ENCODE measurements around the gene MAN2A1. TPM values are rescaled to one million over a fixed set of nuclear protein-coding genes. Genes with fewer than 3 reads are reported as not detected.

The MAN2A1 gene
- total and polyA plus RNA-seq, 10 donors = 9.5 to 84.8 (median 54.5) TPM

GRCh38 chr5:109837231-109837861, 147.6 kb downstream of the MAN2A1 start:
- Histone ChIP-seq H3K4me3 (no peak overlapping the region), H3K27me3 (replicated peaks in 1 of 7) (no peaks in the 10 kb centered on the region), H3K36me3 (peaks cover 2 to 83% (median 13%) of the 10 kb centered on the region in 6 donors), H3K4me1 (no peaks in the 10 kb centered on the region), H3K9me3 (peaks cover 0 to 3% (median 0%) of the 10 kb centered on the region in 8 donors), H3K27ac (no peak overlapping the region)
- TF ChIP-seq POLR2A (IDR thresholded peaks at IDR 0.05) (no peak), POLR2AphosphoS5 (IDR thresholded peaks at IDR 0.05) (no peak), CTCF (IDR thresholded peaks at IDR 0.05 in 8 of 11, conservative IDR thresholded peaks at IDR 0.05 in 3 of 11) (no peak)
- no peak for DNase-seq
- intact Hi-C loops (cut with DNase I; ENCODE audit: low total_unique reads) = no loop called here
- WGBS, 5 donors = 90 to 97% (median 97%) methylated on average over 6 of the region's 6 CpGs

GRCh38 chr5:109838157-109838556, 148.4 kb downstream of the MAN2A1 start:
- H3K9me3 ChIP-seq = no peaks in the 10 kb centered on the region
- TF ChIP-seq POLR2A (IDR thresholded peaks at IDR 0.05) (no peak), POLR2AphosphoS5 (IDR thresholded peaks at IDR 0.05) (no peak), CTCF (IDR thresholded peaks at IDR 0.05 in 8 of 11, conservative IDR thresholded peaks at IDR 0.05 in 3 of 11) (no peak)
- peaks cover 2 to 83% (median 14%) of the 10 kb centered on the region in 6 donors for H3K36me3 ChIP-seq
- no peak overlapping the region for H3K4me3 ChIP-seq
- H3K27ac ChIP-seq = no peak overlapping the region
- 94 to 100% (median 97%) methylated on average over 1 of the region's 1 CpG for WGBS, 5 donors
- no peaks in the 10 kb centered on the region for H3K4me1 ChIP-seq
- no peak for DNase-seq
- no peaks in the 10 kb centered on the region for H3K27me3 ChIP-seq (replicated peaks in 1 of 7)
- intact Hi-C loops (cut with DNase I; ENCODE audit: low total_unique reads) = no loop called here

DNA sequence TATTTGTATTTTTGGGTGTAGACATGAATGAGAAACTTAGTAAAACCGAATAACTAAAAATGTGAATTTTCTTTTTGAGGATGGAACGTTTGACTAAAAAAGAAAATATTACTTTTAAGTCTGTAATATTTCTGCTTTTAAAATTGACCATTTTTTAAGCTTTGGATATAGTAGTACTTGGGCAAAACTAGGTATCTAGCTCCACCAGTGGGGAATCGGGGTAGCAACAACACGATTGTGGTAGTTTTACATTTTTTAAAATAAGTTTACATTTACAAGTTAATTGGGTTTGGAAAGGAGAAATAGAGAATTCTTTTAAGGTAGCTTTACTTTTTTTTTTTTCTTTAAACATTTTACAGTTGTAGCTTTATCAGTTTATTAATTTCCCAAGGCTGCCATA, 154.4 kb downstream of the MAN2A1 start:
- 91 to 98% (median 96%) methylated on average over 4 of the region's 4 CpGs for WGBS, 5 donors
- Histone ChIP-seq H3K27ac (no peak overlapping the region), H3K36me3 (peaks cover 2 to 99% (median 31%) of the 10 kb centered on the region in 6 donors), H3K9me3 (no peaks in the 10 kb centered on the region), H3K4me1 (no peaks in the 10 kb centered on the region), H3K4me3 (no peak overlapping the region), H3K27me3 (replicated peaks in 1 of 7) (no peaks in the 10 kb centered on the region)
- no peak for TF ChIP-seq CTCF (IDR thresholded peaks at IDR 0.05 in 8 of 11, conservative IDR thresholded peaks at IDR 0.05 in 3 of 11)
- TF ChIP-seq POLR2AphosphoS5 (IDR thresholded peaks at IDR 0.05) = no peak
- TF ChIP-seq POLR2A (IDR thresholded peaks at IDR 0.05) = no peak
- intact Hi-C loops (cut with DNase I; ENCODE audit: low total_unique reads) = no loop called here
- no peak for DNase-seq

- H3K36me3 ChIP-seq = peaks cover 2 to 99% (median 34%) of the 10 kb centered on the region in 6 donors
- H3K9me3 ChIP-seq = no peaks in the 10 kb centered on the region
- H3K27ac ChIP-seq = no peak overlapping the region
- no peaks in the 10 kb centered on the region for H3K4me1 ChIP-seq
- WGBS, 5 donors = 73 to 81% (median 74%) methylated on average over 4 of the region's 4 CpGs
- no peak for DNase-seq
- H3K4me3 ChIP-seq = no peak overlapping the region
- TF ChIP-seq POLR2AphosphoS5 (IDR thresholded peaks at IDR 0.05) (no peak), CTCF (IDR thresholded peaks at IDR 0.05 in 8 of 11, conservative IDR thresholded peaks at IDR 0.05 in 3 of 11) (no peak), POLR2A (IDR thresholded peaks at IDR 0.05) (no peak)
- no peaks in the 10 kb centered on the region for H3K27me3 ChIP-seq (replicated peaks in 1 of 7)
- intact Hi-C loops (cut with DNase I; ENCODE audit: low total_unique reads) = no loop called here
Observed at GRCh38 chr5:109844695-109845094, 155.0 kb downstream of the MAN2A1 start.

Measured in spleen (tissue), 11 donors.